ENCODE results near the gene VMP1. TPM values are rescaled to one million over a fixed set of nuclear protein-coding genes. Genes with fewer than 3 reads are reported as not detected.
A peak's percentile ranks its signal among the peaks of the same experiment; 100 is the strongest.

The VMP1 gene
- total RNA-seq, 4 donors from 2014 or later: 48.3 to 108 (median 72.4) TPM

GRCh38 chr17:59748591-59748990 is 41.1 kb downstream of the VMP1 start:
- H3K9me3 ChIP-seq: no peaks in the 10 kb centered on the region
- no peak for TF ChIP-seq POLR2AphosphoS5 (IDR thresholded peaks at IDR 0.05)
- TF ChIP-seq EP300 (IDR thresholded peaks at IDR 0.05): no peak
- no peak for TF ChIP-seq CTCF (IDR thresholded peaks at IDR 0.05)
- no peak for TF ChIP-seq POLR2A (IDR thresholded peaks at IDR 0.05)
- peaks cover 8% of the 10 kb centered on the region for H3K36me3 ChIP-seq
- no peaks in the 10 kb centered on the region for H3K27me3 ChIP-seq
- no peak overlapping the region for H3K27ac ChIP-seq
- 98% methylated on average over 1 of the region's 1 CpG for WGBS
- no peaks in the 10 kb centered on the region for H3K4me1 ChIP-seq
- no peak overlapping the region for H3K4me3 ChIP-seq
- no peak for DNase-seq (ENCODE audit: low spot score in 2 of 2)

- 83% methylated on average over 11 of the region's 11 CpGs for WGBS
- TF ChIP-seq EP300 (IDR thresholded peaks at IDR 0.05) (no peak), POLR2AphosphoS5 (IDR thresholded peaks at IDR 0.05) (no peak), CTCF (IDR thresholded peaks at IDR 0.05) (no peak), POLR2A (IDR thresholded peaks at IDR 0.05) (no peak)
- H3K36me3 ChIP-seq: peaks cover 5% of the 10 kb centered on the region
- no peak for DNase-seq (ENCODE audit: low spot score in 2 of 2)
- no peaks in the 10 kb centered on the region for H3K9me3 ChIP-seq
- no peak overlapping the region for H3K4me3 ChIP-seq
- H3K4me1 ChIP-seq: peaks cover 22% of the 10 kb centered on the region
- no peak overlapping the region for H3K27ac ChIP-seq
- no peaks in the 10 kb centered on the region for H3K27me3 ChIP-seq
Observed at GRCh38 chr17:59751955-59752413, 44.5 kb downstream of the VMP1 start.

GRCh38 chr17:59752446-59752845 is 45.0 kb downstream of the VMP1 start:
- no peaks in the 10 kb centered on the region for H3K27me3 ChIP-seq
- no peaks in the 10 kb centered on the region for H3K9me3 ChIP-seq
- H3K27ac ChIP-seq: no peak overlapping the region
- DNase-seq (ENCODE audit: low spot score in 2 of 2): no peak
- no peak overlapping the region for H3K4me3 ChIP-seq
- TF ChIP-seq EP300 (IDR thresholded peaks at IDR 0.05): no peak
- no peak for TF ChIP-seq CTCF (IDR thresholded peaks at IDR 0.05)
- no peak for TF ChIP-seq POLR2A (IDR thresholded peaks at IDR 0.05)
- TF ChIP-seq POLR2AphosphoS5 (IDR thresholded peaks at IDR 0.05): no peak
- H3K4me1 ChIP-seq: peaks cover 22% of the 10 kb centered on the region
- peaks cover 5% of the 10 kb centered on the region for H3K36me3 ChIP-seq

GRCh38 chr17:59752922-59753321 is 45.5 kb downstream of the VMP1 start:
- H3K27me3 ChIP-seq: no peaks in the 10 kb centered on the region
- peaks cover 22% of the 10 kb centered on the region for H3K4me1 ChIP-seq
- H3K36me3 ChIP-seq: peaks cover 5% of the 10 kb centered on the region
- TF ChIP-seq CTCF (IDR thresholded peaks at IDR 0.05): no peak
- TF ChIP-seq POLR2AphosphoS5 (IDR thresholded peaks at IDR 0.05): no peak
- no peak for TF ChIP-seq POLR2A (IDR thresholded peaks at IDR 0.05)
- no peak for TF ChIP-seq EP300 (IDR thresholded peaks at IDR 0.05)
- WGBS: 87% methylated on average over 7 of the region's 7 CpGs
- DNase-seq (ENCODE audit: low spot score in 2 of 2): no peak
- no peak overlapping the region for H3K27ac ChIP-seq
- H3K4me3 ChIP-seq: no peak overlapping the region
- H3K9me3 ChIP-seq: no peaks in the 10 kb centered on the region

- DNase-seq (ENCODE audit: low spot score in 2 of 2): no peak
- Histone ChIP-seq H3K4me1 (peaks cover 22% of the 10 kb centered on the region), H3K36me3 (peaks cover 5% of the 10 kb centered on the region), H3K27ac (peak overlapping the region; percentile 4), H3K27me3 (no peaks in the 10 kb centered on the region), H3K9me3 (no peaks in the 10 kb centered on the region), H3K4me3 (no peak overlapping the region)
- no peak for TF ChIP-seq EP300 (IDR thresholded peaks at IDR 0.05)
- TF ChIP-seq POLR2AphosphoS5 (IDR thresholded peaks at IDR 0.05): no peak
- peak; percentile 51 to 81 for TF ChIP-seq CTCF (IDR thresholded peaks at IDR 0.05)
- no peak for TF ChIP-seq POLR2A (IDR thresholded peaks at IDR 0.05)
- WGBS: 23% methylated on average over 3 of the region's 3 CpGs
Observed at GRCh38 chr17:59753522-59754467, 46.3 kb downstream of the VMP1 start.

Data from suprapubic skin (tissue), 4 donors.